ENCODE data around the gene CNTN4. TPM values are rescaled to one million over a fixed set of nuclear protein-coding genes. Genes with fewer than 3 reads are reported as not detected.

Gene CNTN4
- total and polyA plus RNA-seq, 2 of the 8 experiments (the other 6 are each of a cell fraction or from before 2014, with no cell fraction given) = 0.41 to 2.2 TPM

DNA sequence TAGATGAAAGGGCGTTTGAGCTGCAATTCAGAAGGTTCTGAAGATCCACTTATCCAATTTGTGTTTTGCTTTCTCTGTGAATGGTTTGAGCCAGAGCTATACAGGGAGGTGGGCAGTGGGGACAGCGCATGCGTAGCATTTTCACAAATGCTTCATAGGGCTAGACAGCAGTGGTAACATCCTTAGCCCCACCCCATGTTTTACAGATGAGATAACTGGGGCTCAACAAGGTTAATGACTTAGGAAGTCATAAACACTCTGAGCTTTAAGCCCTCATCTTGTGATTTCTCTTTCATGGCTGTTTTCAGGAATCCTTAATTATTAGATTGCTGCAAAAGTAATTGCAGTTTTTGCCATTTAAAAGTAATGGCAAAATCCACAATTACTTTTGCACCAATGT, 602.8 kb downstream of the CNTN4 start:
- Histone ChIP-seq H2AFZ (ENCODE audit: low read length) (no peak overlapping the region), H3K4me3 (ENCODE audit: extremely low read depth in 1 of 4, insufficient read depth in 2 of 4, low read depth in 3 of 4, low read length in 4 of 4) (no peak overlapping the region), H3K36me3 (ENCODE audit: control insufficient read depth in 2 of 4, insufficient read depth in 4 of 4, low read length in 3 of 4) (no peaks in the 10 kb centered on the region), H4K8ac (ENCODE audit: extremely low read depth, insufficient read depth, low read length) (no peak overlapping the region), H3K18ac (ENCODE audit: extremely low read depth, low read length) (no peak overlapping the region), H3K27me3 (replicated peaks in 1 of 4; ENCODE audit: control insufficient read depth in 3 of 4, extremely low read depth in 1 of 4, insufficient read depth in 3 of 4, low read length in 3 of 4) (no peaks in the 10 kb centered on the region), H2BK5ac (ENCODE audit: low read depth, low read length) (no peak overlapping the region), H3K14ac (ENCODE audit: insufficient read length) (no peak overlapping the region), H3K4ac (replicated peaks; ENCODE audit: insufficient read length, low read depth, low read length) (no peak overlapping the region), H2BK12ac (ENCODE audit: low read depth, low read length) (no peak overlapping the region), H4K91ac (replicated peaks; ENCODE audit: insufficient read length, low read length) (no peak overlapping the region), H3K9me3 (ENCODE audit: insufficient read depth in 2 of 2, low read depth in 1 of 2, low read length in 1 of 2) (no peaks in the 10 kb centered on the region), H2BK20ac (ENCODE audit: low read length) (no peak overlapping the region), H3K9ac (replicated peaks in 1 of 4; ENCODE audit: extremely low read depth in 1 of 4, low read depth in 3 of 4, low read length in 3 of 4) (no peak overlapping the region), H3K4me2 (ENCODE audit: insufficient read depth in 1 of 2, low read depth in 2 of 2, low read length in 2 of 2) (no peak overlapping the region), H3K27ac (ENCODE audit: low read depth, low read length) (no peak overlapping the region), H3K23me2 (ENCODE audit: low read depth, low read length) (no peaks in the 10 kb centered on the region), H3K56ac (replicated peaks; ENCODE audit: insufficient read length, low read depth, low read length) (no peak overlapping the region), H3K79me1 (ENCODE audit: low read depth, low read length) (no peaks in the 10 kb centered on the region), H3K79me2 (ENCODE audit: control insufficient read depth in 1 of 2, insufficient read depth in 2 of 2, low read length in 2 of 2) (no peaks in the 10 kb centered on the region), H4K5ac (ENCODE audit: insufficient read length, low read depth, low read length) (no peak overlapping the region), H2BK15ac (ENCODE audit: low read length) (no peak overlapping the region), H4K20me1 (replicated peaks in 1 of 2; ENCODE audit: control insufficient read depth in 1 of 2, insufficient read depth in 2 of 2, low read length in 2 of 2) (no peaks in the 10 kb centered on the region), H2AK5ac (ENCODE audit: low read depth, low read length) (no peak overlapping the region), H3K4me1 (replicated peaks in 1 of 4; ENCODE audit: control insufficient read depth in 3 of 4, insufficient read depth in 4 of 4, low read length in 3 of 4) (no peaks in the 10 kb centered on the region), H3K23ac (ENCODE audit: insufficient read length) (no peak overlapping the region), H2BK120ac (replicated peaks; ENCODE audit: low read depth, low read length) (no peak overlapping the region)
- ChIA-PET CTCF (ENCODE audit: partially characterized antibody) (interaction anchor here (0.7 to 2.5 kb wide), 3 partner anchors 10 to 13 kb away, joined by 3 to 8 read pairs (median 3); no protein-coding TSS in a partner anchor), POLR2A (ENCODE audit: partially characterized antibody) (no interaction called here)
- no peak for DNase-seq (ENCODE audit: low read depth in 1 of 2, low spot score in 2 of 2)
- WGBS, 2 experiments (ENCODE audit: extremely low coverage in 1 of 2, insufficient coverage in 1 of 2, insufficient read length in 1 of 2, insufficient replicate concordance in 2 of 2, low coverage in 1 of 2, low lambda C conversion rate in 2 of 2, missing lambda C conversion rate in 1 of 2) = 89% methylated on average over 3 of the region's 3 CpGs; no CpG with 5 or more reads in 1 of the 2 experiments
- no peak for FAIRE-seq
- no peak for TF ChIP-seq KDM5A (IDR thresholded peaks at IDR 0.05; ENCODE audit: low read length)
- no peak for TF ChIP-seq CTBP2 (IDR thresholded peaks at IDR 0.05; ENCODE audit: borderline replicate concordance, insufficient read depth, insufficient read length, low read length)
- TF ChIP-seq TAF1 (IDR thresholded peaks at IDR 0.05; ENCODE audit: low read depth, low read length) = no peak
- TF ChIP-seq CHD1 (IDR thresholded peaks at IDR 0.05; ENCODE audit: low read depth, low read length) = no peak
- TF ChIP-seq BACH1 (IDR thresholded peaks at IDR 0.05; ENCODE audit: low read length) = no peak
- TF ChIP-seq HDAC6 (IDR thresholded peaks at IDR 0.05; ENCODE audit: low read depth, low read length) = no peak
- no peak for TF ChIP-seq ZNF274 (IDR thresholded peaks at IDR 0.05; ENCODE audit: borderline replicate concordance, extremely low read depth, low read length)
- TF ChIP-seq, protein P1, sequence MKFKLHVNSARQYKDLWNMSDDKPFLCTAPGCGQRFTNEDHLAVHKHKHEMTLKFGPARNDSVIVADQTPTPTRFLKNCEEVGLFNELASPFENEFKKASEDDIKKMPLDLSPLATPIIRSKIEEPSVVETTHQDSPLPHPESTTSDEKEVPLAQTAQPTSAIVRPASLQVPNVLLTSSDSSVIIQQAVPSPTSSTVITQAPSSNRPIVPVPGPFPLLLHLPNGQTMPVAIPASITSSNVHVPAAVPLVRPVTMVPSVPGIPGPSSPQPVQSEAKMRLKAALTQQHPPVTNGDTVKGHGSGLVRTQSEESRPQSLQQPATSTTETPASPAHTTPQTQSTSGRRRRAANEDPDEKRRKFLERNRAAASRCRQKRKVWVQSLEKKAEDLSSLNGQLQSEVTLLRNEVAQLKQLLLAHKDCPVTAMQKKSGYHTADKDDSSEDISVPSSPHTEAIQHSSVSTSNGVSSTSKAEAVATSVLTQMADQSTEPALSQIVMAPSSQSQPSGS (IDR thresholded peaks at IDR 0.05; ENCODE audit: low read length) = no peak
- no peak for TF ChIP-seq EP300 (IDR thresholded peaks at IDR 0.05; ENCODE audit: borderline replicate concordance in 1 of 2, low read depth in 2 of 2, low read length in 2 of 2)
- no peak for TF ChIP-seq POLR2A (IDR thresholded peaks at IDR 0.05; ENCODE audit: control extremely low read depth in 1 of 2, low read depth in 2 of 2, low read length in 2 of 2)
- TF ChIP-seq JUND (IDR thresholded peaks at IDR 0.05; ENCODE audit: low read length) = no peak
